Right lung (tissue), 10 donors: ENCODE data around the gene WASL. TPM values are rescaled to one million over a fixed set of nuclear protein-coding genes. Genes with fewer than 3 reads are reported as not detected.
"Not testable (repeated sequence)": the region's sequence is repeated elsewhere in the genome, so short reads cannot be mapped to it uniquely, and the experiment has no call there.

ENCODE experiments used
- DNase-seq, 2 donors: peaks; one replicate each; pipeline ENCODE4 v3.0.0-alpha.2; 2013
- long read RNA-seq, 8 donors: transcript quantifications; one replicate each; lab custom pipeline, GENCODE V29; 2026
- polyA plus RNA-seq, 5 donors: library from polyadenylated mRNA; unstranded; fragments of 120-200 nt; gene quantifications; one replicate each; pipeline versions ENCODE4 v1.2.1 to v1.2.3, GENCODE V29; 2013; ENCODE audit warnings: inconsistent platforms in 1 of 5, low replicate concordance in 1 of 5; ENCODE audit not compliant: insufficient read length in 5 of 5, insufficient read depth in 1 of 5

Gene WASL
- 10 to 100 TPM; 42.0 to 57.1 (median 53.1) TPM for polyA plus RNA-seq
- long read RNA-seq, donor 1, full-length matches to known transcripts = 5 of 38 reads
- long read RNA-seq, donor 1, partial matches to known transcripts = 33 of 38 reads
- long read RNA-seq, donor 1, other reads (novel, unspliced or antisense) = 0 of 38 reads
- long read RNA-seq, donor 2, full-length matches to known transcripts = 2 of 7 reads
- long read RNA-seq, donor 2, partial matches to known transcripts = 5 of 7 reads
- long read RNA-seq, donor 2, other reads (novel, unspliced or antisense) = 0 of 7 reads
- long read RNA-seq, donor 3, full-length matches to known transcripts = 3 of 3 reads
- long read RNA-seq, donor 3, partial matches to known transcripts = 0 of 3 reads
- long read RNA-seq, donor 3, other reads (novel, unspliced or antisense) = 0 of 3 reads
- long read RNA-seq, donor 4, full-length matches to known transcripts = 3 of 15 reads
- long read RNA-seq, donor 4, partial matches to known transcripts = 12 of 15 reads
- long read RNA-seq, donor 4, other reads (novel, unspliced or antisense) = 0 of 15 reads
- long read RNA-seq, donor 5 = 0 reads
- long read RNA-seq, donor 6, full-length matches to known transcripts = 2 of 25 reads
- long read RNA-seq, donor 6, partial matches to known transcripts = 23 of 25 reads
- long read RNA-seq, donor 6, other reads (novel, unspliced or antisense) = 0 of 25 reads
- long read RNA-seq, donor 7, full-length matches to known transcripts = 1 of 12 reads
- long read RNA-seq, donor 7, partial matches to known transcripts = 11 of 12 reads
- long read RNA-seq, donor 7, other reads (novel, unspliced or antisense) = 0 of 12 reads
- long read RNA-seq, donor 8, full-length matches to known transcripts = 1 of 1 reads
- long read RNA-seq, donor 8, partial matches to known transcripts = 0 of 1 reads
- long read RNA-seq, donor 8, other reads (novel, unspliced or antisense) = 0 of 1 reads

DNA sequence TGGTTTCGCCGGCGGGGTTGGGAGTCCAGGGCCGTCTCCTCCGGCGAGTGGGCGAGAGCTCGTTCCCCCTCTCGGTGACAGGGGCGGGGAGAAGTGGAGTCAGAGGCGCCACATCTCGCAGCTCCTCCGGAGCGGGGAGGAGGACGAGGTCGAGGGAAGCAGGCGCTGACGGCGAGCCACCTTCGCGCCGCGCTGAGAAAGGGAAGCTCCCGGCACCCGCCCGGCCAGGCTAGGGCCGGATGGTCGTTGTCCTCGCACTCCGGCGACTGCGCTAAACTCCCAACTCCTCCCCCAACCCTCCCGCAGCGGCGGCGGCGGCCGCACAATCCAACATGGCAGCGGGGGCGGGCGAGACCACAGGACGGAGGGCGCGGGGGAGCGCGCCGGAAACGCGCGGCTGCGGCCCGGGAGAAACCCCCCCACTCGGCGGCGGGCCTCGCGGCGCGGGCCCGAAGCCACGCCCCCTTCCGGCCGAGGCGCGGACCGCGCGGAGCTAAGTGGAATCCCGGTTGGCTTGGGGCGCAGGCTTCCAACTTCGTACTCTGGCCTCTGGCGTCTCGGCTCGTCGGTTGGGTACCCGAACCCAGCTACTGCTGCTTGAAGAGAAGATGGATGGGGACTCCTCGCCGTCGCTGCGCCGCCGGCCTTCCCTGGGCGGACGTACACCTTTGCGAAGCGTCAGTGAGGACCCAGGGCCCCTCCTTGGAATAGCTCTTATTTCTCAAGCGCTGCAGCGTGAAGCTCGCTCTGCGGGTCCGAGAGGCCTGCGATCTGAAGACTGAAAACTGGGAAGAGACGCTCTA, at the start of gene WASL:
Gene WASL (minus strand): TSS at position 270 of the 803 bp plus-strand sequence. CDS start 269 bp downstream, at position 1.
- DNase-seq = peak; percentile 94 to 95

DNA sequence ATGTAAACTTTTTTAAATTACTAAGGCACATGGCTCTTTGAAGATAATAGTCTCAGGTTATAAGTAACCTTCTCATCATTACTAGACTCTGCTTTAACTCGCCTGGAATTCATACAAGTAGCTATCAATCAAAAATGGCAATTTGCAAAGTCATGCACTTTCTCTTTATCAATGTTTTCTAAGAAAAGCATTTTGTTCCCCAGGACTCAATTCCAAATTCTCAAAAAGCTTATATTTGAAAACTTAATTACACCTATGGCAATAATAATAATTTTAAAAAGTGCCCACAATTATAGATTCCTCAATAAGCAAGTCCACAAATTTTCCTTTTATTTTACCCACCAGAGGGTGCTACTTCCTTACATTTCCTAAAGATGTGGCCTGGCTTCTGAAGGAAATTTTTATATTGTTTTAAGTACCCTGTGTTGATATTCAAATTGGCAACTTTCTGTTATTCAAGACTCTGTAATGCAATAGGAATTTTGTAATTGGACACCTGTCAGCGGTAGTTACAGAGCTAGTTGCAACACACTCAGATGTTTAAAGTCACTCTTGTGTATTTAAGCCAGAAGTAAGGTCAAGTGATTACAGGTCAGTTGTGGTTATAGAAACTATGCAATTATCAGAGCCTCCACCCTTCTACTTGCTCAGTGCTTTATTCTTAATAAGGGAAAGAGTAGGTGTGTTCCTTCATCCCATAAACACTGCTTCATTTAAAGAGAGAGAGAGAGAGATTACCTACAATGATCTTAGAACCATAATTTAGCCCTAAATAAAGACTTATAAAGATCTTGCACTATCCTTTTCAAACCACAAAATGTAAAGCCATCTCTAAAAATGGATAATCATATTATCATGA, 49.1 kb upstream of the WASL start:
- DNase-seq = peak; percentile 52 to 60

DNA sequence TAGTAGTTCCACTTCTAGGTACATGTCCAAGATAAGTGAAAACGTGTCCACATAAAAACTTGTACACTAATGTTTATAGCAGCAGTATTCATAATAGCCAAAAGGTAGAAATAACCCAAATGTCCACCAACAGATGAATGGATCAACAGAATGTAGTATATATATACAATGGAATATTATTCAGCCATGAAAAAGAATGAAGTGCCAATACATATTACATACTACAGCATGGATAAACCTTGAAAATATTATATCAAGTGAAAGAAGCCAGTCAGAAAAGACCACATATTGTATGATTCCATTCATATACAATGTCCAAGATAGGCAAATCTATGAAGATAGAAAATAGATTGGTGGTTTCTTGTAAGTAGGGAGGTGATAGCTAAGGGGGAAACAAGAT, 47.8 kb upstream of the WASL start:
- DNase-seq = no peak

DNA sequence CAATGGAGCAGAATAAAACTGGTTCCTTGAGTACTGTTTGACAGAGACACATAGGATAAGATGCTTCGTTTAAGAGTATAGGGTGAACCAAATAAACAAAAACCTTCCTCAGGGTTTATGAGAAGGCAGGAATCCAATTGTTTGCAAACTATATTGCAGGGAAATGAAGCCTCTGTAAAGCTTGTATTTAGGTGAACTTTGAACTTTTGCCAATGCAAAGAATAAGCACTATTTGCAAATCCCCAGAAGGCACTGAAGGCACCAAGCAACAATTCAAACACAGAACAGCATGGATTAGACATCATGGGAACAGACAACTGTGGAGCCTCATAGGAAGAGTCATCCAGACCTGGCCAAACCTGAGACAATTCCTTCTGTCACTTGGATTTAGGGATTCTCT, 47.1 kb upstream of the WASL start:
- no peak for DNase-seq

DNA sequence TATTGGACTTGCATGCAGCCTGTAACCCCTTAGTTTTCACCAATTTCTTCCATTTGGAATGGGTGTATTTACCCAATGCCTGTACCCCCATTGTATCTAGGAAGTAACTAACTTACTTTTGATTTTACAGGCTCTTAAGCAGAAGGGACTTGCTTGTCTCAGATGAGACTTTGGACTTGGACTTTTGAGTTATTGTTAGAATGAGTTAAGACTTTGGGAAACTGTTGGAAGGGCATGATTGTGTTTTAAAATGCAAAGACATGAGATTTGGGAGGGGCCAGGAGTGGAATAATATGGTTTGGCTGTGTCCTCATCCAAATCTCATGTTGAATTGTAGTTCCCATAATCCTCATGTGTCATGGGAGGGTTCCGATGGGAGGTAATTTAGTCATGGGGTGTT, 46.3 kb upstream of the WASL start:
- DNase-seq = not testable (repeated sequence)

DNA sequence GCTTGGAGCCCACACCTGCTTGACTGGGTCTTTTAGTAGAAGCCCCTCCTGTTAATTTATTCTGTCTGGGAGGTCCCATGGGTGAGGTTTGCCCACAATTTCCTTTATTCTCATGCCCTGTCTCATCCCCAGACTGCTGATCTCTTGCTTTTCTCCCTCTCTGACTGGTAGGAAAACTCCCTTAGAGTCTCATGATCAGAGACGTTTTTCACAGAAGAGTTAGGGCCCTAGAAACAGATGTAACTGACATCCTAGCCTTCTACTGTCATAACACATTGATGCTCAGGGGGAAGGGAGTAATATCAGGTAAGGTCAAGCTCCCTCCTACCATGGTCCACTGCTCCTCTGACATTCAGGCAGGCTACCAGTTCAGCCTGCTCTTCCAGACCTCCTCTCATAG, 43.7 kb upstream of the WASL start:
- DNase-seq = no peak

DNA sequence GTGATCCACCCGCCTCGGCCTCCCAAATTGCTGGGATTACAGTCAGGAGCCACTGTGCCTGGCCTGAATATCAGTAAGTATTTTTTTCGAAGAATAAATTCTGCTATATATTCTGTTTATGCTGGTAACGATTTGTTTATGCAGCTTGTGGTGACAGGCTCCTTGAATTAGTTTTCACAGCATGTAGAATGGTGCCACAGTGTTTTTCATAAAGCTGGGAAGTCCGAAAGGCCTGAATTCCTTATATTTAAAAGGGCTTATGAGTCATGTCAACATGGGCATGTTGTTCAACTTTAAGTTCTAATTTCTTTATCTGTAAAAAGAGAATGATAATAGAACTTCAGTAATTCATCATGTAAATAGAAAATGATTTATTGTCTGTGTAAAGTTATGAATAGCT, 42.2 kb upstream of the WASL start:
- no peak for DNase-seq

DNA sequence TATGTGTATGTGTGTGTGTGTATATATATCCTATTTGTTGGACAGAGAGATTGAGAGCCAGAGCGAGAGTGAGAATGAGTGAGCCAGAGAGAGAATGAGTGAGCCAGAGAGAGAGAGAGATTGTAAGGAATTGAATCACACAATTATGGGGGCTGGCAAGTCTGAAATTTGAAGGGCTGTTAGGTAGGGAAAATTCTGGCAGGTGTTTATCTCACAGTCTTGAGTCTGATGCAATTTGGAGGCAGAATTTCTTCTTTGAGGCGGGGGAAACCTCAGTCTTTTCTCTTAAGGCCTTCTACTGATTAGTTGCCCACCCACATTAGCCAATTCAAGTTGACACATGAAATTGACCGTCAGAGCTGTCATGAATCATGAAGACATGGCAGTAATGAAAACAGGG, 41.0 kb upstream of the WASL start:
- no peak for DNase-seq

DNA sequence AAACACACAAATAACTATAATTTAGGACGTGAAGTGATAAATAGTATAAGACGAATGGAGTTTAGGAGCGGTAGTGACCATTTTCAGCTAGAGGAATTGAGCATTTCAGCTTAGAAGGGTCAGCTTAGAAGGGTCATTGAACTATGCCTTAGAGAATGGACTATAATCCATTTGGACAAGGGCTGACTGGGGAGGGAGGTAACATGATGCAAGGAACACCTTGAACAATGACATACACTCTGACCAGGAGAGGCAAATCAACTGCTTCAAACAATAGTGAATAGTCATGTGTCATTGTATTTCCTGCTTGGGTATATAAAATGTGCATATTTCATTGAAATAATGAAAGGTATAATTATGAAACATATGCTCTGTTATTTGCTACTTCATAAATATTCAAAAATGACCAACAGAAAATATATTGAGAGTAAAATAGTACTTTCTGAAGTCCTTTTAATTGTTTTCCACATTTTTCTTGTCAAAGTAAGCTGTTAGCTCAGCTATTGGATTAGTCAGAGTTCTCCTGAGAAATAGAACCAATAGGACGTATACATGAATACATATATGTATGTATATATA, 40.5 kb upstream of the WASL start:
- no peak for DNase-seq

DNA sequence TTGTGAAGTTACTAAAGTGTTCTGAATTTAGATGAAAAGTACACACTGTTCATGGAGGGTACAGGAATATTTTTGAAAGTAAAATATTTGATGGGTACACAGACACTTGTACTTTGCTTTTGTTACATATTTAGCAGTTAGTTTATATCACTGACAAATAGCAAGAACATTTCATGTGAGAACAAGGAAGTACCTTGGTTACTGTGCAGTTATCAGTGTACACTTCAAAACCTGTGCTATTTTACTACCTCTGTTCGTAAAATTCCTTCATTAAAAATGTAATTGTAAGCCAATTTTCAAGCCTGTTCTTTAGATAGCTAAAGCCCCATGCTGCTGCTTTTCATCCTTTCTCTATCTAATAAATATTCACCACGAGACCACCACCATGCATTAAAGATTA, 39.8 kb upstream of the WASL start:
- no peak for DNase-seq

DNA sequence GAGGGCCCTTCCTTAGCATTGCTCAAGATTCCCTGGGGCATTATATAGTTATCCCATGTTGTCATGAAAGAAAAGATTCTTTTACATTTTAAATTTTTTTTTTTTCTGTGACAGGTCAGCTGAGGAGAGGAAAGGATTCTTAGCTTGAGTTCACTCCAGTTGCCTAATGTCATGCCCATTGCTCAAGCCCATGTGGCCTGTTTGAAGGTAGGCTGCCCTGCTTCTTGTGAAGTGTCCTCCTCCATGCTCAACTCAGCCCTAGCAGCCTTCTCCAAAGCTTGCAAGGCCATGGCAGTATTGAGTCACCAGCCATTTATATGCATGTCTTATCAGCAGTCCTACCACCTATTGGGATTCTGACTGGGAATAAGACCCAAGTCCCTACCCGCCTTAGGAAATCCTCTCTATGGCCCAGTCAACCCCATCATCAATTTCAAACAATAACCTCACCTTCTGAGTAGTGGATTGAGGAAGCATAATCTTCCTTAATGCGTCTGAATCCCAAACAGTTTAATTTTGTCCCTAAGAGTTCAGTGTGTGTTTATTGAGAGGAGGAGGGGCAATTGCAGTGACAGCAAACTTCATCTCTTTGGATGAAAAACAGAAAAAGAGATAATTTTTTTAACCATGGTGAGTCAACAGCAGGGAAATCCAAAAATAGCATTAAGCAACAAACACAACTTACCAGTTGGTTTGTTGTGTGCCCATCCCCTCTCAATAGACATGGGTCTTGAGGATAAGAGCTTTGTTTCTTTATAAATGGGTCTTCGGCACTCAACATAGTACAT, 38.6 kb upstream of the WASL start:
- DNase-seq = no peak

DNA sequence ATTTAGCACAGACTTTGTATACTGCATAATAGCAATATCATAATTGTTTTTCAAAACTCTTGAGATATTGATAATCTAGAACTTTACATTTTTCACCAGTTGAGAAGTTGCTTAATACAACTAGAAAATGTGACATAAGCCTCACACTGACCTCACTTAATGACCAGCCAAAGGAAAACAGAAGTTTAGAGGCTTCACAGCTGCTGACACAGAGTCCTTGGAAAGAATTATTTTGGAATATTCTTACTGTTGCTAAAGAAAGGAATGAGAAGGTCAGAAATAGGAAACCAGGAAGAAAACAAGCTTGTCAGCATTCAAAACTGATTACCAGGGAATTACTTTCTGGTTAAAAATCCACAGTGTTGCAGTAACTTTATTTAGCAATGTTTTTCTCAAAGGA, 35.5 kb upstream of the WASL start:
- peak; percentile 61 to 63 for DNase-seq

DNA sequence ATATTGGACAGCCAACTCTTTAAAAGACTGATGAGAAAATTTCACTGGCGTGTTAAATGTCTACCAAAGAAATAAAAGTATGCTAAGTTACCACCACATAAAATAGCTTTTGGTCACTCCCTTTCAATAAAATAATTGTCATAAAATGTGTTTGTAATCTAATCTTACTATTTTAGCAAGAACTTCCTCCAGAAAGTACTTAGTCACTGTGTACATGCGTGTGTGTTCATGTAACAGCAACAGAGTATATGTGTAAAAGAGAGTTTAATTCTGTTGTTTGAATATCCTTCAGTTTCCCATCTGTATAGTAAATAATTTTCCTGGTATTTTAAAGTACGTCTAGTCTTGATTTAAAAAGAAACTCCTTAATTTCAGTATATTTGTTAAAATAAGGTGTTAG, 35.0 kb upstream of the WASL start:
- DNase-seq = no peak

DNA sequence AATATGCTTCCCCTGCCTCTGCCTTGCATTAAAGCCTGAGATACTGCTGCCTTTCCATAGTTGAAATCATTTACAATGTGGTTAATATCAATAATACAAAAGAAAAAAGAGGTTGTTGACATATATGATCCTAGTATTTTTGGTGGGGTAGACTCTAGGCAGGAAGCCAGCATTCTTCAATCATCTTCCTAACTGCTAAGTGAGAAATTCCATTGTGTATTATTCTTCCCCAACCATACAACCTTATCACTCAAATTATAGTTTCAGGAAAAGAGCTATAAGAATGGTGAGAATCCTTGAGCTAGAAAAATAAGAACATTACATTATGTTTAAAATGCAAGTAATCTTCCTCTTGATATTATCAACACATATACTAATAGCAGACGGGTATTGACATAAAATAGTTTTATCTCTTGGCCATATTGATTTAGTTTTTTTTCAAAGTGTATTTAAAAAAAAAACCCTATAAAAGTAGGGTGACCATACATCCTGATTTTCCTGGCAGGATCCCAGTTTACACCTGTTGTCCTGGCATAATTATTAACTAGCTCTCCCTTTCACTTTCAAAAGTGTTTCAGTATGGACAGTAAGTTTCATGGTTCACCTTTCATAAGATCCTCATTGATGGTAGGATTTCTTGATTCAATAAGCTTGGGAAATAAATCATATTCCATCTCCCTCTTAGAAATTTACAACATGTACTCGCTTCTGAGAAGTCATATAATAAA, 33.4 kb upstream of the WASL start:
- DNase-seq = no peak

DNA sequence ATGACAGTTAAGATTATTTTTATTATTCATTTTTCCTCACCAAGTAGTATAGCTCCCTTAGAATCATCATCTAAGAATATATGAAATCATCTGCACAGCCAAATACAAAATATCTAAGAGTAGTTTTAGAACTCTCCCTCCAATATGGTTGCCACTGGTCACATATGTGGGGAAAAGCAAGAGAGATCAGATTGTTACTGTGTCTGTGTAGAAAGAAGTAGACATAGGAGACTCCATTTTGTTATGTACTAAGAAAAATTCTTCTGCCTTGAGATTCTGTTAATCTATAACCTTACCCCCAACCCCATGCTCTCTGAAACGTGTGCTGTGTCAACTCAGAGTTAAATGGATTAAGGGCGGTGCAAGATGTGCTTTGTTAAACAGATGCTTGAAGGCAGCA, 31.7 kb upstream of the WASL start:
- not testable (repeated sequence) for DNase-seq

DNA sequence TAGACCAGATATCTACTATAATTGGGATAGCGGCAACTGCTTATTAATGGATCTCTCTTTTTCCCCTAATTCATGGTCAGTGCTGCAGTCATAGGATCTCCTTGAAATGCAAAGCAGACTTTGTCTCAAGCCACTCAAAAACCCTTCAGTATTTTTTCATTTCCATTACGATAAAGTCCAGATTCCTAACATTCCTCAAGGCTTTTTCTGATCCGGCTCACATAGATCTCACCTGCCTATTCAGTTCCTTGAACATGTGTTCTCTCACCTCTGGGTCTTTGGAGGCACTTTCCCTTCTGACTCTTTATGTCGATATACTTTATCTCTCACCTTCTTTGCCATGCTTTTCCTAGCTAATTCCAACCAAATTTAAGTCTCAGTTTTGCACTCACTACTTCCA, 25.7 kb upstream of the WASL start:
- no peak for DNase-seq

DNA sequence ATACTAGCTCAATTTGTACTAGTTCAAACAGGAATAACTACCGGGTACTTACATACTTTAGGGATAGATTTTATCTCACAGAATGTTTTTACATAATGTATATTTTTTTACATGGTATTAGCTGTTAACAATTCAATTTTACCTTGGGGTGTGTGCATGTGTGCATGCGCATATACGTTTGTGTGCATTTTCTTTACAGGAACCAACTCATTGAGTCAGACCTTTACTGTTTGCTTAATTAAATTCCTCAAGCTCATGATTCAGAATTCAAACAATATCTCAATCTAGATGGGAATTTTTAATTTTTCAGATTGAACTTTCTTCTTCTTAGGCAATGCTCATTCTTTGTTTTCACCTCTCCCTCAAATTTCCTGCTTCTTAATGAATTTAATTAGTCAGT, 24.7 kb upstream of the WASL start:
- no peak for DNase-seq

DNA sequence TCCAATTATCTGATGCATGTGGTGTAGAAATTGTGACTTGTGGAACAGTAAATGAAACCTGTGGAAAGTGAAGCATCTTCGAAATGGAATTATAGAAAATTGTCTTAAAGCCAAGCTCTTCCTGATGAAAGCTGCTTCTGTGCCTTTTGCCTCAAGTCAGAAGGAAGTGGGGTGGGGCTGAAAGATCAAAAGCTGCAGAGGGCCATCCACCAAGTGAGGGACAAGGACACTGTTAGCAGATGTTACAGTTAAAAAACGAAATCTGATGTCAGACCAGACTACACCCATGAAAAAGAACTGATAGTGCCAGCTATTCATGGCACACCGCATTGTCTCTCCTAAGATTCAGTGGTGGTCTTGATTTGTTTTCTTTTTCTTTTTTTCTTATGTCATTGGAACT, 23.8 kb upstream of the WASL start:
- DNase-seq = no peak

DNA sequence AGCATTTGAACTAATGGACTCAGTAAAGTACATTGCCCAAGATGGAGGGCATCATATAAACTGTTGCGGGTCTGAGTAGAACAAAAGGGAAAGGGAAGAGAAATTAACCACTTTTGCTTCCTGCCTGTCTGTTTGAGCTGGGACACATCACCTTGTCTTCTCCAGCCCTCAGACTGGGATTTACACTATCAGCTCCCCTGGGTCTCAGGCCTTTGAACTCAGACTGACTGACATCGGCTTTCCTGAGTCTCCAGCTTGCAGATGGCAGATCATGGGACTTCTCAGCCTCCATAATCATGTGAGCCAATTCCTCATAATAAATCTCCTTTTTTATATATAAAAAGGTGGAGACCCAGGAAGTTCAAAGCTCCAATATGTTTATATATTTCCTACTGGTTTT, 23.0 kb upstream of the WASL start:
- DNase-seq = no peak
